ENCODE data around the gene CAB39L. TPM values are rescaled to one million over a fixed set of nuclear protein-coding genes. Genes with fewer than 3 reads are reported as not detected.

The CAB39L gene
- polyA plus RNA-seq, 1 donor (not counting 4 experiments of a cell fraction or from before 2014, with no cell fraction given), result 10.1 TPM

DNA sequence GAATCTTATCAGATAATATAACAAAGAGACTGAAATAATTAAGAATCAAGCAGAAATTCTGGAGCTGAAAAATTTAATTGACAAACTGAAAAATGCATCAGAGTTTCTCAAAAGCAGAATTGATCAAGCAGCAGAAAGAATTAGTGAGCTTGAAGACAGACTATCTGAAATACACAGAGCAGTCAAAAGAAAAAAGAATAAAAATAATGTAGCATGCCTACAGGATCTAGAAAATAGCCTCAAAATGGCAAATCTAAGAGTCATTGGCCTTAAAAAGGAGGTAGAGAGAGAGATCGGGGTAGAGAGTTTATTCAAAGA, 39.2 kb downstream of the CAB39L start:
- no peaks in the 10 kb centered on the region for H3K9me3 ChIP-seq (ENCODE audit: control insufficient read depth, low read depth, low read length)
- no peak overlapping the region for H3K27ac ChIP-seq (ENCODE audit: control insufficient read depth, insufficient read depth, low read length)
- no peaks in the 10 kb centered on the region for H3K4me1 ChIP-seq (ENCODE audit: control insufficient read depth, extremely low read depth, insufficient read depth, low read length)
- no peak overlapping the region for H2AFZ ChIP-seq (ENCODE audit: control insufficient read depth, low read length)
- no peaks in the 10 kb centered on the region for H3K9me1 ChIP-seq (ENCODE audit: control insufficient read depth, extremely low read depth, insufficient read depth, low read length)
- FAIRE-seq (no peak), DNase-seq (ENCODE audit: low read depth, low spot score) (no peak)
- no peaks in the 10 kb centered on the region for H3K79me2 ChIP-seq (ENCODE audit: control insufficient read depth, insufficient read depth, low read length)
- no peak overlapping the region for H3K9ac ChIP-seq (ENCODE audit: control insufficient read depth, extremely low read depth, insufficient read depth, low read length)
- H3K4me3 ChIP-seq (ENCODE audit: control insufficient read depth in 2 of 3, extremely low read depth in 1 of 3, insufficient read depth in 2 of 3, low read depth in 1 of 3, low read length in 3 of 3), result no peak overlapping the region
- no peak overlapping the region for H3K4me2 ChIP-seq (ENCODE audit: control insufficient read depth, extremely low read depth, insufficient read depth, low read depth, low read length)
- dilution Hi-C loops (cut with MboI; ENCODE audit: extremely low pct_ligation_motif_present, low sequenced_read_pairs), result no loop called here
- H4K20me1 ChIP-seq (ENCODE audit: control insufficient read depth, extremely low read depth, insufficient read depth, low read length), result no peaks in the 10 kb centered on the region
- no peak for TF ChIP-seq EZH2 (IDR thresholded peaks at IDR 0.05; ENCODE audit: low read length)
- TF ChIP-seq, protein P1, sequence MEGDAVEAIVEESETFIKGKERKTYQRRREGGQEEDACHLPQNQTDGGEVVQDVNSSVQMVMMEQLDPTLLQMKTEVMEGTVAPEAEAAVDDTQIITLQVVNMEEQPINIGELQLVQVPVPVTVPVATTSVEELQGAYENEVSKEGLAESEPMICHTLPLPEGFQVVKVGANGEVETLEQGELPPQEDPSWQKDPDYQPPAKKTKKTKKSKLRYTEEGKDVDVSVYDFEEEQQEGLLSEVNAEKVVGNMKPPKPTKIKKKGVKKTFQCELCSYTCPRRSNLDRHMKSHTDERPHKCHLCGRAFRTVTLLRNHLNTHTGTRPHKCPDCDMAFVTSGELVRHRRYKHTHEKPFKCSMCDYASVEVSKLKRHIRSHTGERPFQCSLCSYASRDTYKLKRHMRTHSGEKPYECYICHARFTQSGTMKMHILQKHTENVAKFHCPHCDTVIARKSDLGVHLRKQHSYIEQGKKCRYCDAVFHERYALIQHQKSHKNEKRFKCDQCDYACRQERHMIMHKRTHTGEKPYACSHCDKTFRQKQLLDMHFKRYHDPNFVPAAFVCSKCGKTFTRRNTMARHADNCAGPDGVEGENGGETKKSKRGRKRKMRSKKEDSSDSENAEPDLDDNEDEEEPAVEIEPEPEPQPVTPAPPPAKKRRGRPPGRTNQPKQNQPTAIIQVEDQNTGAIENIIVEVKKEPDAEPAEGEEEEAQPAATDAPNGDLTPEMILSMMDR (optimal IDR thresholded peaks at IDR 0.05 in 1 of 3, IDR thresholded peaks at IDR 0.05 in 1 of 3, conservative IDR thresholded peaks at IDR 0.05 in 1 of 3; ENCODE audit: extremely low read depth in 1 of 3, insufficient read depth in 2 of 3, low read length in 3 of 3), result no peak
- H3K36me3 ChIP-seq (ENCODE audit: control insufficient read depth in 2 of 2, extremely low read depth in 1 of 2, insufficient read depth in 2 of 2, low read length in 2 of 2), result no peaks in the 10 kb centered on the region
- no peaks in the 10 kb centered on the region for H3K27me3 ChIP-seq (ENCODE audit: control insufficient read depth, extremely low read depth, insufficient read depth, low read length)

DNA sequence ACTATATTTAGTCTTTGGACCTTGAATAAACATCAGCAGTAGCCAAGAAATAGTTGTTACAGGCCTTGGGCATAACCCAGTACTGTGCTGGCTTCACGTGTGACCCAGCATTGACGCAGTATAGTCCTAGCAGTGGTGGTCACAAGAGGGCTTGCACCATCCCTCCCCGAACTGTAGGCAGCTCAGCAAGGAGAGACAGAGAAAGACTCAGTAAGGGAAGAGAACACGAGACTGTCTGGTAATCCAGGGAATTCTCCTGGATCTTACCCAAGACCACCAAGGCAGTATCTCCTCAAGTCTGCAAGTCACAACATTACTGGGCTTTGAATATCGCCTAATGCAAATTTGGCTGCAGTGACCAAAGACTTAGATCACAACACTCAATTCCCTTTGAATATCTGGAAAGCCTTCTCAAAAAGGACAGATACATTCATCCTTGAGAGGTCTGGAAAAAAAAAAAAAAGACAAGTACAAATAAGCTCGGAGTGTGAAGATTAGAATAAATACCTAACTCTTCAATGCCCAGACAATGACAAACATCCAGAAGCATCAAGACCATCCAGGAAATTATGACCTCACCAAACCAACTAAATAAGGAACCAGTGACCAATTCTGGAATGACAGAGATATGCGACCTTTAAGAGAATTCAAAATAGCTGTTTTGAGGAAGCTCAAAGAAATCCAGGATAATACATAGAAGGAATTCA, 39.7 kb downstream of the CAB39L start:
- no peak for FAIRE-seq
- no peaks in the 10 kb centered on the region for H3K36me3 ChIP-seq (ENCODE audit: control insufficient read depth in 2 of 2, extremely low read depth in 1 of 2, insufficient read depth in 2 of 2, low read length in 2 of 2)
- dilution Hi-C loops (cut with MboI; ENCODE audit: extremely low pct_ligation_motif_present, low sequenced_read_pairs), result no loop called here

More for the DNA sequence above, 39.7 kb downstream of the CAB39L start:
- TF ChIP-seq, protein P1 (optimal IDR thresholded peaks at IDR 0.05 in 1 of 3, IDR thresholded peaks at IDR 0.05 in 1 of 3, conservative IDR thresholded peaks at IDR 0.05 in 1 of 3; ENCODE audit: extremely low read depth in 1 of 3, insufficient read depth in 2 of 3, low read length in 3 of 3), result no peak
- no peak for TF ChIP-seq EZH2 (IDR thresholded peaks at IDR 0.05; ENCODE audit: low read length)
- Histone ChIP-seq H4K20me1 (ENCODE audit: control insufficient read depth, extremely low read depth, insufficient read depth, low read length) (no peaks in the 10 kb centered on the region), H3K4me2 (ENCODE audit: control insufficient read depth, extremely low read depth, insufficient read depth, low read depth, low read length) (no peak overlapping the region), H3K27ac (ENCODE audit: control insufficient read depth, insufficient read depth, low read length) (no peak overlapping the region), H2AFZ (ENCODE audit: control insufficient read depth, low read length) (no peak overlapping the region), H3K9me3 (ENCODE audit: control insufficient read depth, low read depth, low read length) (no peaks in the 10 kb centered on the region), H3K79me2 (ENCODE audit: control insufficient read depth, insufficient read depth, low read length) (no peaks in the 10 kb centered on the region), H3K4me3 (ENCODE audit: control insufficient read depth in 2 of 3, extremely low read depth in 1 of 3, insufficient read depth in 2 of 3, low read depth in 1 of 3, low read length in 3 of 3) (no peak overlapping the region), H3K9ac (ENCODE audit: control insufficient read depth, extremely low read depth, insufficient read depth, low read length) (no peak overlapping the region), H3K4me1 (ENCODE audit: control insufficient read depth, extremely low read depth, insufficient read depth, low read length) (no peaks in the 10 kb centered on the region), H3K9me1 (ENCODE audit: control insufficient read depth, extremely low read depth, insufficient read depth, low read length) (no peaks in the 10 kb centered on the region), H3K27me3 (ENCODE audit: control insufficient read depth, extremely low read depth, insufficient read depth, low read length) (no peaks in the 10 kb centered on the region)
- DNase-seq (ENCODE audit: low read depth, low spot score), result no peak

Measured in keratinocyte (primary cell).